ENCODE data around the gene WSB2.

The WSB2 gene

GRCh38 chr12:118015306-118015705, 45.7 kb downstream of the WSB2 start:
- peaks cover 35% of the 10 kb centered on the region for H3K79me2 ChIP-seq (ENCODE audit: control insufficient read depth, low read length)
- H3K4me2 ChIP-seq (ENCODE audit: low read length) = no peak overlapping the region
- H3K4me3 ChIP-seq (ENCODE audit: low read length) = no peak overlapping the region
- H3K27ac ChIP-seq (ENCODE audit: low read depth, low read length) = no peak overlapping the region
- H3K9me2 ChIP-seq (replicated peaks; ENCODE audit: control insufficient read depth, low read length) = no peaks in the 10 kb centered on the region
- H3K36me3 ChIP-seq (ENCODE audit: control insufficient read depth, low read length) = peaks cover 37% of the 10 kb centered on the region
- H3K27me3 ChIP-seq (ENCODE audit: control insufficient read depth, low read length) = peaks cover 6% of the 10 kb centered on the region
- no peaks in the 10 kb centered on the region for H3K9me3 ChIP-seq (ENCODE audit: control insufficient read depth, insufficient read depth, low read length)
- peaks cover 8% of the 10 kb centered on the region; the same call in 1 of the 2 replicates for H4K20me1 ChIP-seq (ENCODE audit: control insufficient read depth, insufficient read depth, low read depth, low read length)
- TF ChIP-seq CTCF (IDR thresholded peaks at IDR 0.05; ENCODE audit: low read depth, low read length, poor library complexity, severe bottlenecking) = no peak
- no peak for TF ChIP-seq EZH2phosphoT487 (IDR thresholded peaks at IDR 0.05; ENCODE audit: borderline replicate concordance, low read length)
- H3K4me1 ChIP-seq (ENCODE audit: control insufficient read depth, low read length) = peaks cover 24% of the 10 kb centered on the region
- no peaks in the 10 kb centered on the region for H3F3A ChIP-seq (ENCODE audit: control insufficient read depth, insufficient read depth)

GRCh38 chr12:118013283-118013682, 47.7 kb downstream of the WSB2 start:
- Histone ChIP-seq H3K4me2 (ENCODE audit: low read length) (no peak overlapping the region), H3K27me3 (ENCODE audit: control insufficient read depth, low read length) (peaks cover 6% of the 10 kb centered on the region), H3F3A (ENCODE audit: control insufficient read depth, insufficient read depth) (no peaks in the 10 kb centered on the region), H3K79me2 (ENCODE audit: control insufficient read depth, low read length) (peaks cover 18% of the 10 kb centered on the region), H3K27ac (ENCODE audit: low read depth, low read length) (no peak overlapping the region), H3K9me2 (replicated peaks; ENCODE audit: control insufficient read depth, low read length) (no peaks in the 10 kb centered on the region), H3K4me3 (ENCODE audit: low read length) (no peak overlapping the region), H3K36me3 (ENCODE audit: control insufficient read depth, low read length) (peaks cover 17% of the 10 kb centered on the region), H3K4me1 (ENCODE audit: control insufficient read depth, low read length) (peaks cover 13% of the 10 kb centered on the region), H3K9me3 (ENCODE audit: control insufficient read depth, insufficient read depth, low read length) (no peaks in the 10 kb centered on the region), H4K20me1 (ENCODE audit: control insufficient read depth, insufficient read depth, low read depth, low read length) (peaks cover 7% of the 10 kb centered on the region; the same call in 1 of the 2 replicates)
- no peak for TF ChIP-seq EZH2phosphoT487 (IDR thresholded peaks at IDR 0.05; ENCODE audit: borderline replicate concordance, low read length)
- TF ChIP-seq CTCF (IDR thresholded peaks at IDR 0.05; ENCODE audit: low read depth, low read length, poor library complexity, severe bottlenecking) = no peak

- Histone ChIP-seq H3K79me2 (ENCODE audit: control insufficient read depth, low read length) (peaks cover 5% of the 10 kb centered on the region), H3K4me2 (ENCODE audit: low read length) (no peak overlapping the region), H3K27ac (ENCODE audit: low read depth, low read length) (no peak overlapping the region), H3K9me3 (ENCODE audit: control insufficient read depth, insufficient read depth, low read length) (no peaks in the 10 kb centered on the region), H3K4me3 (ENCODE audit: low read length) (no peak overlapping the region), H3K36me3 (ENCODE audit: control insufficient read depth, low read length) (peaks cover 4% of the 10 kb centered on the region; the same call in 1 of the 2 replicates), H4K20me1 (ENCODE audit: control insufficient read depth, insufficient read depth, low read depth, low read length) (no peaks in the 10 kb centered on the region), H3K27me3 (ENCODE audit: control insufficient read depth, low read length) (peaks cover 6% of the 10 kb centered on the region), H3K4me1 (ENCODE audit: control insufficient read depth, low read length) (peaks cover 5% of the 10 kb centered on the region), H3F3A (ENCODE audit: control insufficient read depth, insufficient read depth) (no peaks in the 10 kb centered on the region), H3K9me2 (replicated peaks; ENCODE audit: control insufficient read depth, low read length) (no peaks in the 10 kb centered on the region)
- TF ChIP-seq EZH2phosphoT487 (IDR thresholded peaks at IDR 0.05; ENCODE audit: borderline replicate concordance, low read length) = no peak
- no peak for TF ChIP-seq CTCF (IDR thresholded peaks at IDR 0.05; ENCODE audit: low read depth, low read length, poor library complexity, severe bottlenecking)
These were observed 49.0 kb downstream of the WSB2 start for GRCh38 chr12:118011961-118012360.

All from DOHH2 (cell line).